HepG2 (cell line): ENCODE results near the gene PPP1R1A.

Source experiments
- ELF1 ChIP-seq: sonication (generic); formaldehyde crosslinking; IDR thresholded peaks from 2 replicates; pipeline ENCODE4 v1.4.0; 2020; ENCODE audit warnings: missing genetic modification reagents
- ELF4 ChIP-seq: sonication (generic); formaldehyde crosslinking; IDR thresholded peaks from 2 replicates; pipeline ENCODE4 v1.5.0; 2020; ENCODE audit warnings: missing genetic modification reagents, mild to moderate bottlenecking, moderate library complexity, borderline replicate concordance
- FOXP1 ChIP-seq, 2 experiments: fragments of 450-650 bp in 1 of 2; IDR thresholded peaks; 2 replicates each; pipeline ENCODE4 v1.6.1; 2017 to 2018; ENCODE audit warnings: antibody characterized with exemption in 1 of 2
- MBD4 ChIP-seq: IDR thresholded peaks from 2 replicates; pipeline ENCODE4 v1.6.1; 2012; ENCODE audit warnings: low read length, inconsistent platforms, borderline replicate concordance
- MXI1 ChIP-seq: IDR thresholded peaks from 3 replicates; pipeline ENCODE4 v1.6.1; 2012; ENCODE audit warnings: low read depth, low read length, inconsistent platforms, borderline replicate concordance
- TOE1 ChIP-seq: sonication (generic); formaldehyde crosslinking; IDR thresholded peaks from 2 replicates; pipeline ENCODE4 v1.4.0; 2020; ENCODE audit warnings: mild to moderate bottlenecking, missing genetic modification reagents
- ZNF768 ChIP-seq: sonication (generic); formaldehyde crosslinking; IDR thresholded peaks from 2 replicates; pipeline ENCODE4 v1.4.0; 2020; ENCODE audit warnings: missing genetic modification reagents
- TF ChIP-seq, protein P1 (sequence below): IDR thresholded peaks from 2 replicates; pipeline ENCODE4 v1.6.1; 2012; ENCODE audit warnings: inconsistent platforms
- TF ChIP-seq, protein P2 (sequence below): sonication (generic); formaldehyde crosslinking; IDR thresholded peaks from 2 replicates; pipeline ENCODE4 v1.4.0; 2020; ENCODE audit warnings: missing genetic modification reagents
- TF ChIP-seq, protein P3 (sequence below), 2 experiments: IDR thresholded peaks; 2 replicates each; pipeline ENCODE4 v1.6.1; 2011 to 2012; ENCODE audit warnings: low read length in 2 of 2, borderline replicate concordance in 1 of 2, low read depth in 1 of 2, mild to moderate bottlenecking in 1 of 2, moderate library complexity in 1 of 2
- TF ChIP-seq, protein P4 (sequence below): sonication (generic); formaldehyde crosslinking; IDR thresholded peaks from 2 replicates; pipeline ENCODE4 v1.5.0; 2020; ENCODE audit warnings: missing genetic modification reagents
- TF ChIP-seq, protein P5 (sequence below): sonication (generic); formaldehyde crosslinking; IDR thresholded peaks from 2 replicates; pipeline ENCODE4 v1.5.0; 2020; ENCODE audit warnings: mild to moderate bottlenecking, missing genetic modification reagents, moderate library complexity

DNA sequence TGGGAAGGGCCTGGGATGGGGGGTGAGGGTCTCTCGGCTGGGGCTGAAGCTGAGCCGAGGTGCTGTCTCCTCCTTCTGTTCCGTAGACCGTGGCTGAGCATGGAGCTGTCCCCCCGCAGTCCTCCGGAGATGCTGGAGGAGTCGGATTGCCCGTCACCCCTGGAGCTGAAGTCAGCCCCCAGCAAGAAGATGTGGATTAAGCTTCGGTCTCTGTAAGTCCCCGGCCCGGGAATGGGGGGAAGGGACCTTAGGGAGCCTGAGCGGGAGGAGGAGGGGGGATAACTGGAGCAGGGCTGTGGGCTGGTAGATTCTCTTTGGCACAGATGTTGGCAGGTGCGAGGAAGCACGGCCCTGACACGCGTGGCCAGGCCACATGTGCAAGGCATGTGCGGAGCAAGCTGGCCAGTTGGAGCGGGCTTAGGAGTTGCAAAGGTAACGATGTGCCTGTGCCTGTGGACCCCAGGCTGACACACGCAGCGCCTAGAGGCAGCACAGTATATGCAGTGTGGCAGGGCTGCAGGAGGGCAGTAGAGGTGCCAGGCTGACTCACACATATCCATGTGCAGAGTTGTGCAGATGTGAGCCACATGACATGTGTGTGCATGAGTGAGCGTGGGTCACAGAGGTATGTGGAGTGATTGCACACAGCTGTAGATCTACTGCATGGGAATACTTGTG lies 38.5 kb downstream of the PPP1R1A start:
- TF ChIP-seq, protein P1, sequence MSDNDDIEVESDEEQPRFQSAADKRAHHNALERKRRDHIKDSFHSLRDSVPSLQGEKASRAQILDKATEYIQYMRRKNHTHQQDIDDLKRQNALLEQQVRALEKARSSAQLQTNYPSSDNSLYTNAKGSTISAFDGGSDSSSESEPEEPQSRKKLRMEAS: no peak
- no peak for TF ChIP-seq ZNF768 (CRISPR knock-in tag)
- no peak for TF ChIP-seq MBD4
- no peak for TF ChIP-seq TOE1
- TF ChIP-seq, protein P2, sequence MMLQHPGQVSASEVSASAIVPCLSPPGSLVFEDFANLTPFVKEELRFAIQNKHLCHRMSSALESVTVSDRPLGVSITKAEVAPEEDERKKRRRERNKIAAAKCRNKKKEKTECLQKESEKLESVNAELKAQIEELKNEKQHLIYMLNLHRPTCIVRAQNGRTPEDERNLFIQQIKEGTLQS (CRISPR knock-in tag): no peak
- no peak for TF ChIP-seq ELF1 (CRISPR knock-in tag)
- no peak for TF ChIP-seq FOXP1 (IDR thresholded peaks at IDR 0.05)
- no peak for TF ChIP-seq FOXP1 (CRISPR knock-in tag; IDR thresholded peaks at IDR 0.05)
- TF ChIP-seq ELF4: no peak
- TF ChIP-seq MXI1: no peak
- TF ChIP-seq, protein P3, sequence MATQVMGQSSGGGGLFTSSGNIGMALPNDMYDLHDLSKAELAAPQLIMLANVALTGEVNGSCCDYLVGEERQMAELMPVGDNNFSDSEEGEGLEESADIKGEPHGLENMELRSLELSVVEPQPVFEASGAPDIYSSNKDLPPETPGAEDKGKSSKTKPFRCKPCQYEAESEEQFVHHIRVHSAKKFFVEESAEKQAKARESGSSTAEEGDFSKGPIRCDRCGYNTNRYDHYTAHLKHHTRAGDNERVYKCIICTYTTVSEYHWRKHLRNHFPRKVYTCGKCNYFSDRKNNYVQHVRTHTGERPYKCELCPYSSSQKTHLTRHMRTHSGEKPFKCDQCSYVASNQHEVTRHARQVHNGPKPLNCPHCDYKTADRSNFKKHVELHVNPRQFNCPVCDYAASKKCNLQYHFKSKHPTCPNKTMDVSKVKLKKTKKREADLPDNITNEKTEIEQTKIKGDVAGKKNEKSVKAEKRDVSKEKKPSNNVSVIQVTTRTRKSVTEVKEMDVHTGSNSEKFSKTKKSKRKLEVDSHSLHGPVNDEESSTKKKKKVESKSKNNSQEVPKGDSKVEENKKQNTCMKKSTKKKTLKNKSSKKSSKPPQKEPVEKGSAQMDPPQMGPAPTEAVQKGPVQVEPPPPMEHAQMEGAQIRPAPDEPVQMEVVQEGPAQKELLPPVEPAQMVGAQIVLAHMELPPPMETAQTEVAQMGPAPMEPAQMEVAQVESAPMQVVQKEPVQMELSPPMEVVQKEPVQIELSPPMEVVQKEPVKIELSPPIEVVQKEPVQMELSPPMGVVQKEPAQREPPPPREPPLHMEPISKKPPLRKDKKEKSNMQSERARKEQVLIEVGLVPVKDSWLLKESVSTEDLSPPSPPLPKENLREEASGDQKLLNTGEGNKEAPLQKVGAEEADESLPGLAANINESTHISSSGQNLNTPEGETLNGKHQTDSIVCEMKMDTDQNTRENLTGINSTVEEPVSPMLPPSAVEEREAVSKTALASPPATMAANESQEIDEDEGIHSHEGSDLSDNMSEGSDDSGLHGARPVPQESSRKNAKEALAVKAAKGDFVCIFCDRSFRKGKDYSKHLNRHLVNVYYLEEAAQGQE (IDR thresholded peaks at IDR 0.05; ENCODE audit: borderline replicate concordance in 1 of 2, low read depth in 1 of 2, low read length in 2 of 2): no peak
- TF ChIP-seq, protein P4, sequence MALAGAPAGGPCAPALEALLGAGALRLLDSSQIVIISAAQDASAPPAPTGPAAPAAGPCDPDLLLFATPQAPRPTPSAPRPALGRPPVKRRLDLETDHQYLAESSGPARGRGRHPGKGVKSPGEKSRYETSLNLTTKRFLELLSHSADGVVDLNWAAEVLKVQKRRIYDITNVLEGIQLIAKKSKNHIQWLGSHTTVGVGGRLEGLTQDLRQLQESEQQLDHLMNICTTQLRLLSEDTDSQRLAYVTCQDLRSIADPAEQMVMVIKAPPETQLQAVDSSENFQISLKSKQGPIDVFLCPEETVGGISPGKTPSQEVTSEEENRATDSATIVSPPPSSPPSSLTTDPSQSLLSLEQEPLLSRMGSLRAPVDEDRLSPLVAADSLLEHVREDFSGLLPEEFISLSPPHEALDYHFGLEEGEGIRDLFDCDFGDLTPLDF (CRISPR knock-in tag): no peak
- TF ChIP-seq, protein P5, sequence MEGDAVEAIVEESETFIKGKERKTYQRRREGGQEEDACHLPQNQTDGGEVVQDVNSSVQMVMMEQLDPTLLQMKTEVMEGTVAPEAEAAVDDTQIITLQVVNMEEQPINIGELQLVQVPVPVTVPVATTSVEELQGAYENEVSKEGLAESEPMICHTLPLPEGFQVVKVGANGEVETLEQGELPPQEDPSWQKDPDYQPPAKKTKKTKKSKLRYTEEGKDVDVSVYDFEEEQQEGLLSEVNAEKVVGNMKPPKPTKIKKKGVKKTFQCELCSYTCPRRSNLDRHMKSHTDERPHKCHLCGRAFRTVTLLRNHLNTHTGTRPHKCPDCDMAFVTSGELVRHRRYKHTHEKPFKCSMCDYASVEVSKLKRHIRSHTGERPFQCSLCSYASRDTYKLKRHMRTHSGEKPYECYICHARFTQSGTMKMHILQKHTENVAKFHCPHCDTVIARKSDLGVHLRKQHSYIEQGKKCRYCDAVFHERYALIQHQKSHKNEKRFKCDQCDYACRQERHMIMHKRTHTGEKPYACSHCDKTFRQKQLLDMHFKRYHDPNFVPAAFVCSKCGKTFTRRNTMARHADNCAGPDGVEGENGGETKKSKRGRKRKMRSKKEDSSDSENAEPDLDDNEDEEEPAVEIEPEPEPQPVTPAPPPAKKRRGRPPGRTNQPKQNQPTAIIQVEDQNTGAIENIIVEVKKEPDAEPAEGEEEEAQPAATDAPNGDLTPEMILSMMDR (CRISPR knock-in tag): no peak
